Stimulated activated CD4-positive, alpha-beta T cell treated with anti-CD3 and anti-CD28 coated beads, Interleukin-15, amount 100 ng/mL, for 1 hour (primary cell): ENCODE results near the gene ANGPTL5.
"Not testable (repeated sequence)": the region's sequence is repeated elsewhere in the genome, so short reads cannot be mapped to it uniquely, and the experiment has no call there.

Source experiments
- DNase-seq, 2 donors: peaks; one replicate each; pipeline ENCODE4 v3.0.0-alpha.2; 2020; ENCODE audit warnings: low read depth in 1 of 2, low spot score in 1 of 2

ANGPTL5 gene

DNA sequence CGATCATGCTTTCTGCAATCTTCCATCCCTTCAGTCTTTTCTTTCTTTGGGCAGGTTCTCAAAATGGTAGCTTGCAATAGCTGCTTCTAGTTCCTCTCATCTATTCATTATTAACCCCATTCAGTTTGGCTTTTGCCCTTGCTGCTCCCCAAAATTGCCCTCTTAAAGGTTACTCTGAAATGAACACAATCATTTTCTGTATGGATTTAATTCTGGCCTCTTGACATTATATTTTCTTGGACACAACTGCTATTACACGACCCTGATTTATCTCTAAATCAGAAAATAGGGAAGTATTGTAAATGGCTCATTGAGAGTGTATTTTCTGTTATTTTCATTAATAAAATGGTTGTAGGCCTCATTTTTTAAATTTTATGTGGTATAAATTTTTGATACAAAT lies at the start of gene ANGPTL5:
Gene ANGPTL5 (minus strand): TSS at position 101 of the 400 bp plus-strand sequence. CDS start 8,613 bp downstream, outside the sequence.
- DNase-seq = no peak

DNA sequence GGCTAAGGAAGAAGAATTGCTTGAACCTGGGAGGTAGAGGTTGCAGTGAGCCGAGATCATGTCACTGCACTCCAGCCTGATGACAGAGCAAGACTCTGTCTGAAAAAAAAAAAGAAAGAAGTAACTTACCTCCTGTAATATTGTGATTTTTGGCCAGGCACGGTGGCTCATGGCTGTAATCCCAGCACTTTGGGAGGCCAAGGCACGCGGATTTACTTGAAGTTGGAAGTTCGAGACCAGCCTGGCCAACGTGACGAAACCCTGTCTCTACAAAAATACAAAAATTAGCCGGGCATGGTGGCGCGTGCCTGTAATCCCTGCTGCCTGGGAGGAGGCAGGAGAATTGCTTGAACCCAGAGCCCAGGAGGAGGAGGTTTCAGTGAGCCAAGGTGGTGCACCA lies 47.9 kb upstream of the ANGPTL5 start:
- not testable (repeated sequence) for DNase-seq

DNA sequence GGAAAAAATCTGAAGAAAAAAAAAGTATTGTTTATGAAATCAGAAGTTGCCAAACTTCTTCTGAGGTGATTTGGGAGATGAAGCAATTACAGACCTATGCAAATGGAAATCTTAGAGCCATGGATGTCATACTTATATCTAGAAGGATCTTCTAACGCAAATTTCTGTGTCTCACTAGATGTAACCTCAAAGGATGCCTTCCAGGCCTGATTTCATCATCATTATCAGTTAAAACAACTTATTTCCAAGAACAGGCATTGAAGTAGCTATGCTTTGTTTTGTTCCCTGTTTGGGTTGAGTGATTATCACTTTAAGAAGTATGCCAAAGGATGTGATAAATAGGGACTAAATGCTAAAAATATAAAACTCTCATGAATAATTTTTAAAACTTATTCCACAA lies 43.9 kb upstream of the ANGPTL5 start:
- no peak for DNase-seq

DNA sequence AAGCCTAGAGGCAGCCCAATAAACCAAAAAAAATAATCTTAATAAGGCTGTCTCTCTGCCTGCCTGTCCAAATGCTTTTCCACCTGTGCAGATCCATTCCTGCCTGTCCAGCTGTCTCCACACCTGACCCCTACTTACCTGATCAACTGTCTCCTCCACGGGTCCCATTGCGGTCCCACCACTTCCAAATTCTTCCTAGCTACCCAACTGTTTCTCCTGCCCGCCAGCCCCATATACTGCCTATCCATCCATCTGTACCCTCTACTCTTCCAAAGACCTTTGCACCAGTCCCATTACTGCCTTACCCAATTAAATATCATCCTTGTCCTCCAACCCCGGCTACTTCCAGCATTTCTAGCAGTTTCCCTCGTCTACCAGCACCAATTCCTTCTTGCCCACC lies 39.4 kb upstream of the ANGPTL5 start:
- DNase-seq = no peak

DNA sequence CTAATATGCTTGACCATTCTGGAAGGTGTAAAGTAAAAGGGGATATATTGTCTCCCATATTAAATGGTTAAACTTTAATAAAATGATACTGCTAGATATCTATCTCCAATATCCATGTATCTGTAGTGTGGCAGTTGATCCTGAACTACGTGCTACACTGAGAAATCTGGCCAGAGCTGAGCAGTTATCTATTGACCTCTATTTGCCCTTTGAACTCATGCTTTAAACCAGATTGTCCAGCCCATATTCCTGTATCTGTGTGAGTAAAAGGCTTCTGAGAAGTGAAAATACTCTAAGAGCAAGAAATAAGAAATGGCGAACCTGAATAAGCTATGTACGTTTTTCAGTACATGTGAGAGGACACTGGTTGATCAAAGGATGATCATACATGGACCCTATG lies 39.0 kb upstream of the ANGPTL5 start:
- DNase-seq = no peak

DNA sequence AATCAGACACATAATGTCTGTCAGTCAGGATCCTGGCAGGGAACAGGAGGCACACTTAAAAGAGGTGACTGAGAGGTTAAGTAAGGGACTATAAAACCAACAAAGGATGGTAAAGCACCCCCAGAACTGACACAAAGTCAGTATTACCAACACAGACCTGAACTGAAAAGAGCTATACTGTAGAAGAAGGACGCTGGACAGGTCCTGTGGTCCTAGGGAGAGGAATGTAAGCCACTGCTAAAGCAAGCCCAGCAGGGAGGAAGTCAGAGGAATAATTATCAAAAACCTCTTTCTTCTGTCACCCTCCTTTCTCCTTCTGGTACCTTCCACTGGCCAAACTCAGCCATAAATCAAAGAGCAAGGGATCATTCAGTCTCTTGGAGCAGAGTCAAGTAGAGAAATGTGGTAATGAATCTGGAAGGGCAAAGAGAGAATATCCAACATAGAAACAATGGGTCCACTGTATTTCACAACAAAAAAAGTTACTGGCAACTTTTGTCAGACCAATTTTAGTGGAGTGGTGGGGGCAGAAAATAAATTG lies 33.4 kb upstream of the ANGPTL5 start:
- DNase-seq = no peak

DNA sequence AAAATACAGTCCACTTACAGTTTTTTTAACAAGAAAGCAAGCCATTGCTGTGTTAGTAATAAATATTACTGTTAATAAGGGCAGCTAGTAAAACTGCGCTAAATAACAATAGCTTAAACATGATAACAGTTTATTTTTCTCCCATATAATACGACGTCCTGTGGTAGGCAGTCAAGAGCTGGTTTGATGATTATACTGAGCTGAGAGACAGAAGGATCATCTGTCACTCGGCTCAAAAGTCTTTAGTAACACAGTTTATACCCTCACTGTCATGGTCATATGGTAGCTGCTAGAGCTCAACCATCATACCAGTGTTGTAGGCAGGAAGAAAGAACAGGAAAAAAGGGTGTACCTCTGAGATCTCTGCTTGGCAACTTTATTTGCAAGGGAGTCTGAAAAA lies 29.1 kb upstream of the ANGPTL5 start:
- DNase-seq = no peak

DNA sequence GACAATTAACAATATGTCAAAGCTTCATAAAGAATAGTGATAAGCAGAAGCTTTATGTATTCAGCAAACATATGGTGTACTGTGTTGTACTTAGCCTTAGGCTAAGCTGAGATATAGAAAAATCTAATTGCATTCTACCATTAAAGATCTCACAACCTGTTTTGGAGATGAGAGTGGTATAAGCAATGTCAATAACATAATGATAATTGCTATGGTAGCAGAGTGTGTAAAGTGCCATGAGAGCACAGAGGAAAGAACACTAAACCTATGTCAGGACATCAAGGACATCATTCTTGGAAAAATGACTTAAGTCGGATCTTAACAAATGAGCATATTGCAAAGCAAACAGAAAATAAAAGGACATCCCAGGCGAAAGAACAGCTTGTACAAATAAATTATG lies 28.6 kb upstream of the ANGPTL5 start:
- no peak for DNase-seq

DNA sequence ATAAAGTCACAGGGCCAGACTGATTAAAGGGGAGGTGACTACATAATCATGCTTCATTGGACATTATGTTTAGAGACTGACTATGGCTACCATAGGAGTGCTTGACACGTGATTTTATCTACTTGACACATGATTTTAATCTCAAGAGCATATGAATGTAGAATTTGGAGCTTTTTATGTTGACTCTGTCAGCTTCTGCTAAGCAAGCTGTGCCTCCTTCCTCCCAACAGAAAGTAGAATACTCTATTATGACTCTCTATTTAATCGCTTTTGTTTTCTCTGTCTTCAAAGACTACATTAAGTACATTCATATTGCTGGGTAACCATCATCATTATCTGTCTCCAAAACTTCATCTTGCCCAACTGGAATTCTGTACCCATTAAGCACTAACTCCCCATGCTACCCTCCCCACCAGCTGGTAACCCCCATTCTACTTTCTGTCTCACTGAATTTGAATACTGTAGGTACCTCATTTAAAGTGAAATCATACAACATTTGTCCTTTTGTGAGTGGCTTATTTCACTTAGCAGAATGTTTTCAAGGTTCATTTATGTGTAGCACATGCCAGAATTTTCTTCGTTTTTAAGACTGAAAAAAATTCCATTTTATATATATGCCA lies 24.7 kb upstream of the ANGPTL5 start:
- DNase-seq = no peak

DNA sequence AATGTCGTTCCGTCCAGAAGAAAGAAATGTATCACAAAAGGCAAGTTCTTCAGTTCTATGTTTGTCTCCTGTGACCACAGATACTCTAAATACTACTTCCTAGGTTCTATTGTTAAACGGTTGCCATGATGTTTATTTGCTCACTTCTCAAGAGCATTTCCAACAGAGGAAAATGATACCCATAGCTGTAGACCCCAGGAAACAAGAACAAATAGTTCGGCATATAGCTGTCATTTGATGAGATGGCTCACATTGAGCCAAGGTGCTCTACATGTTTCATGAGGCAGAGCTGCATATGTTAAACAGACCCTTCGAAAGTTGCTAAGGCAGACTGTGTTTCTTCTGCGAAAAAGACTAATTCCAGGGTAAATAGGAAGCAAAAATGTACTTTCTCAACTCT lies 15.4 kb upstream of the ANGPTL5 start:
- no peak for DNase-seq

DNA sequence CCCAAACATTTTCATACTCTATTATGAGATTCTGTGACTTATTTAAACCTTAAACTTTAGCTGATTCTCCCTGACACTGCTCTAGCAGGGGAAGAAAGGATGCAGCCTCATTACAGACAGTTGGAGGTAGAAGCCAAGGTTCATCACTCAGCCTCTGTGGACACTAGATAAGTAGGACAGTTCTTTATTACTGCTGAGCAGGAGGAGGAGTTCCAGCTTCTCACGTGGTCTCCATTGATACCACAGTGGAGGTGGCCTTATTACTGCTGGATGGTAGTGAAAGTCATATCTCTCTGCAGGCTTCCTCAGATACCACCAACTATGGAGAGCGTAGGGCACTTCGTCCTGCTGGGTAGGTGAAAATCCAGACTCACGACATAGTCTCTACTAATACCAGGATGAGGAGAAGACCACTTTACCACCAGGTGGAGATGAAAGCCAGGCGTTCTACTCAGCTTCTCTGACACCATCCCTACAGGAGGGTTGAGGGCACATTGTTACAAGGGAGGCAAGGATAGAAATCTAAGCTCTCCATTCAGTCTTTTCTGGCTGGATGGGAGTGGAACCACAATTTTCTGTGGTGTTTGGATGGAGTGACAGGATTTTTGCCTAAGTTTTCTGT lies 13.1 kb upstream of the ANGPTL5 start:
- DNase-seq = no peak

DNA sequence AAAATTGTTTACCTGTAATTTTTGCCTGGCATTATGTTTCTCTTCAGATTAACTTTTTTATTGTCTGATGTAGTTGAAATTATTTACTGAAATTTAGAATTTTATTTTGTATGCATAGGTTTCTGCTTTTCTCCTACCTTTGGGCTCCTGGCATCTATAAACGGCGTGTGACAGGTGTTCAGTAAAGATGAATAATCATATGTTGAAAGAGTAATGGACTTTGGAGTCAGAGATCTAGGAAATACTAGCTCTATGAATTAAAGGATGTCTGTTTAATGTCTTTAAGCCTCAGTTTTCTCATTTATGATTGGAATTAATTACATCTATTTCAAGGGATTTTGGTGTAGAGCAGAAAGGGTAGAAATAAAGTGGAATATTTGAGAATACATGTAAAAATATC lies 7.2 kb upstream of the ANGPTL5 start:
- no peak for DNase-seq

DNA sequence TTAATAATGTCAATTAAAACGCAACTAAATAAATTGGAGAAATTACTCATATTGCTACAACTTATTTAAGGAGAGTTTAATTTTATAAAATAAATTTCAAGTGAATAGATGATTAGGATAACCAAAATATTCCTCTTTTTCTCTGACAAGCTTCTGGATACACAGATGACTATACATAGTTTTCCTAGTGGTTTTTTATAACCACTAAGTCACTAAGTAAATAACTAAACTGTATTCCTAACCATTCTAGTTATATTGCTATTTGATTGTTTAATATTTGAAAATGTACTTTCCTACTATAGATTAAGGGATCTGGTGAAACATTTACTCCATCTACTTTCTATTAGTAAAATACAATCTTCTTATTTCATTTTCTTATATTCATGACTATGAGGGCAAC lies 4.7 kb upstream of the ANGPTL5 start:
- DNase-seq = no peak

DNA sequence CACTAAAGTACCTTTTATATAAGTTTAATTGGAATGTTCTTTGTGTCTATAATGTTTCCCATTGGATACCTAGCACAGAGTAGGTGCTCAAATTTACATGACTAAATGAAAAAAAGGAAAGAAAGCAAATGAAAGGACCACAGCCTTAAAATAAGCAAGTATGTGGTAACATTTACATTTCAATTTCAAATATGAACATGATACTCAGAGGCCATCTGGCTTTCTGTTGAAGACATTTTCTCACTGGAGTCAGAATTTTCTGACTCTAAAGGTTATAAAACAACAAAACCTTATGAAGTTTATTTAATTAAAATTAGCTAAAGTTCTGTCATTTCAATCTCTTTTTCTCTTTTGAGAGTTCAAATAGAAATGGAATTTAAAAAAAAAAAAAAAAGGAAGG lies 904 bp upstream of the ANGPTL5 start:
- DNase-seq = no peak

DNA sequence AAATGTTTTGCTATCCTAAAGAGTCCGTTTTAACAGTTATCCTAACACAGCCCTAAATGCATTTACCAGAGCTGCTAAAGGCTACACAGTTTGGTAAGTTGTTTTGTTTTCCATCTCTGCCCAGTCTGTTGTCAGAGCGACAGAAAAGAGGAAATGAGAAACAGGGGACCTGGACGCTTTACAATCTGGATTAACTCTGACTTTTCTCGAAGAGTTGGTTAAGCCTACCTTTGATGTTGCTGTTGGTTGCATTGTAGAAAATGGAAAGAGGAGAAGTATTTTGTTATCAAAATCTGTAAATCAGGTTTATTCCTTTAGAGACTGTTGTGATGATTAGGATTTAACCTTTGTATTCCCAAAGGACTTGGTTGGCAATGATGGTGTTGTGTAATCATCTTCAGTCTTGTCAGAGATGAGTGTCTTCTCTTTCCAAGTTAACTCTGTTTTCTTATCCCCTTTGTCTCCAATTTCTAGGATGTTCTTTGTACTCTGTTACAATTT lies 481 bp downstream of the ANGPTL5 start:
- DNase-seq = no peak

DNA sequence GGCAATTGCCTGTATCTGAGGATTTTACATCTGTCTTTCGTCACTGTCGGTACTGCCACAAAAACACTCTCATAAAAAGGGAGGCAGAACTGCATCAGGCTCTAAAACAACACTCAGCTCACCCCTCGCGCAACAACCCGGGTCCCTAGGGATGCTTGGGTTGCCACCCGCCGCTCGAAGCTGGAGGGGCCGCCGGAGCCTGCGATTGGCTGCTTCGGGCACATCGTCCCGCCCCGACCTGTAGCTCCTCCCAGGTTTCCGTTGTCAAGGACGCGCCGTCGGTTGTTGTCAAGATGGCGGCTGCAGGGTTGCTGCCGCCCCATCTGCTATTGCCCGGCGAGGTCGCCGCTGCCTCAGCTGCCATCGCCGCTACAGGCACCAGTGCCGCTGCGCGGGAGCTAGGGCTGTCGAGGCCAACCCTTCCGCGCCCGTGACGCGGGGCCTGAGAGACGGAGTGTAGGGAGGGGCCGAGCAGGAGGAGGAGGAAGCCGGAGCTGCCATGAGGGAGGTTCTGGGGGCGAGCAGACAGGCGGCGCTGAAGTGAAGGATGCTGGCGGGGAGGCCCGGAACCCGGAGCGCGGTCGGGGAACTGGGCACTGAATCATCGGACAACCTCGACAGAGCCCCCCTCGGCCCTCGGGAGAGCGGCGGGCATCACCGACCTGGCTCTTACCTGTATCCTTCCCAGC lies 1.4 kb downstream of the ANGPTL5 start, which contains the start of gene CEP126:
Gene CEP126 (plus strand): TSS at position 273 of the 689 bp plus-strand sequence. CDS start 275 bp downstream, at position 548.
- DNase-seq = peak; percentile 83 to 90

DNA sequence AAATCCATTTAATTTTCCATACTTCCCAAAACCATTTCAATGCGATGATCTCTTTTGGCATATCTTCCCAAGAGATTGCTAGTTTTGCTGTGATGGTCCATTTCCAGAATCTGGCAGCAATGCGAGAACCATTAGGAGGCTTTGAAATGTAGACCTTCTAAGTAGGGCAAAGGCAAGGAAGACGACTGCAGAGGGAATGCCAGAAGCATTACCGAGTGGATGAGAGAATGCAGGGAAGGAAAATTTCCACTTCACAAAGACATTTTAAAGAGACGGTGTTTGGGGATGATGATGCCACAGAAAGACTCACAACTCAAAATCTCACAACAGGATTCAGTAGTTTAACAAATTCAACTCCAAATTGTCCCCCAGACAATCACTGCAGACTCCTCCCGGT lies 2.0 kb downstream of the ANGPTL5 start:
- DNase-seq = no peak

DNA sequence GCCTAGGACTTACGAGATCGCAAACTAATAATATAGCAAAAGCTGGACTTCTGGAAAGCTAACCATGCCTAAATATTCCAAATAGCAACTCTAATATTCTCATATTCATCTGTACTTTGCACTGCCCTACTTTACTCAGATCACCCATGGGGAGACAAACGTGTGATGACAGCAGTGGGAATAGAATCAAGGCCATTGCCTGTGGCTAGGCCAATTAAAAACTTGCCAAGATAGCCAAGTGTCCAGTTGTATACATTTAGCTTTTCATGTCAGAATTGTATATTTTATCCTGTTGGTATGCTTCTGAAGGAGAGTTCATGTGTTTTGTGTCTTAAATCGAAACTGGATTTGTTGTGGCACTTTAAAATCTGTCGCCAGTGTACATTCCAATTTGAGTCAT lies 2.7 kb downstream of the ANGPTL5 start:
- DNase-seq = no peak

DNA sequence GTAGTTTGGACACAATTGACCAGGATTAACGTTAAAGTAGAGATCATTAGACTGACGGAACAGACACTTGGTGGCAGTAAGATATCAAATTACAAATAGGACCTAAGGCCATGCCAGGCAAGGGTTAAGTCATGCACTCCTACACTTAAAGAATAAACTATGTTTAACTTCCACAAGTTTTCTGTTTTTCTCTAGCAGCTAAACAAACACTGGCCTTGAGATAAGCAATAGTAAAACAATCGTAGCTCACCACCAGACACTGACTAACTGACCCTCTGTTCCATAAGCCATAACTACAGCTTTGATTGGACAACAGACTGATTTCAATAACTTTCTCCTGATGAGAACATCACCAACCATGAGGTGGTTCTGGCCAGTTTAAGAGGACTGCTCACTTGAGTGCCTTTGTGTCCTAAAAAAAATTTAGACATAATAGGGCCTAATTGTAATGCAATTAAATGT lies 3.5 kb downstream of the ANGPTL5 start:
- DNase-seq = no peak

DNA sequence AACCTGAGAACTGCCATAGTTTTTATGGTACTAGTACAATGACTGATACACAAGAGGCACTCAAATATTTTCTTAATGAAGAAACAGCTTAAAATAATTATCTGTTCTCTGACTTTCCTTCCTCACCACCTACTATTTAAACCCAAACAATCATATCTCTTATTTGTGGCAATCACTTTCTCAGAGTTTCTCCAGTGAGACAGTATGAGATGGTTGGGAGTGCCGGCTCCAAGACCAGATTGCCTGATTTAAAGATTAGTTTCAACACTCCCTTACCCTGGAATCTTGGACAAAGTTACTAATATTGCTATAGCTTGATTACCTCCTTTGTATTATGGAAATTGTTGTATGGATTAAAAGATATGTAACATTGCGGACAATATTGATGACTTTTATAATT lies 7.2 kb downstream of the ANGPTL5 start:
- no peak for DNase-seq

DNA sequence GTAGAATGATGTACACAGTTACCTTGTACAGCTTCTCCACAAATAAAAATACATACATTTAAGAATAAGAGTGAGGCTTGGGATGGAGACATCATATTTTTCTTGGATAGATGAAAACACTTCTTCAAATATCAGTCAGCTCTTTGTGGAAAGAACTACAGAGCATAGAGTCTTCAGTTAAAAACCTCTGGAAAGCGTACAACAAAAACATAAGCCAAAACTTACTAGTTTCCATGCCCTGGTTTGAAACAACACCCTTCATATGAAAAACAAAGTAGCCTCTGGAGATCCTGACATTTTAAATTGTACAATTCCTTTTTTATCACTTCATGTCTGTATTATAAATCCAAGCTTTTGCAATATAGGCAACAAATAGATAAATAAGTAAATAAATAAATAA lies 8.5 kb downstream of the ANGPTL5 start:
- DNase-seq = no peak

DNA sequence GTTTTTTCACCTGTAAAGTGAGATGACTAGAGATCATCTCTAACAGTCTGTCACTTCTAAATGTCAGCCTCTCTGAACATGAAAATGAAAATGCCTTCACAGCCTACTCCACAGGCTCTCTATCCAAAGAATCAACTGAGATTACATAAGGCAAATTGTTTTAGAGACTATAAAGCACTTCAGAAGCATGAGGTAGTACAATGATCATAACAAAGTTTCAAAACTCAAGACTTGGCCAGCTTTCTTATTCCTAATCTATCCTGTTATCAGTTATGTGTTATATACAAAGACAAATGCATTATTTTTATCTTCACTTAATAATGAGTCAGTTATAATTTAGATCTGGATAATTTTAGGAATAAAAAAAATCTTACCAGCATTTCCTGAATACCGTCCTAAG lies 21.8 kb downstream of the ANGPTL5 start:
- DNase-seq = no peak
